Activated CD4-positive, alpha-beta T cell treated with anti-CD3 and anti-CD28 coated beads for 24 hours (primary cell): Measurements from ENCODE around the gene TCERG1L.
"Not testable (repeated sequence)": the region's sequence is repeated elsewhere in the genome, so short reads cannot be mapped to it uniquely, and the experiment has no call there.

Experiments used
- DNase-seq, 2 donors: peaks; one replicate each; pipeline ENCODE4 v3.0.0-alpha.2; 2020; ENCODE audit warnings: low read depth in 2 of 2

Gene TCERG1L

GRCh38 chr10:131187274-131187673, 124.2 kb downstream of the TCERG1L start:
- DNase-seq = no peak

- DNase-seq = no peak
These were observed 124.8 kb downstream of the TCERG1L start for GRCh38 chr10:131186547-131187253.

- DNase-seq = no peak
These were observed 127.0 kb downstream of the TCERG1L start for GRCh38 chr10:131184503-131184902.

GRCh38 chr10:131183546-131184045, 127.9 kb downstream of the TCERG1L start:
- no peak for DNase-seq

- no peak for DNase-seq
These were observed 130.1 kb downstream of the TCERG1L start for GRCh38 chr10:131181456-131181855.

GRCh38 chr10:131180740-131181415, 130.6 kb downstream of the TCERG1L start:
- DNase-seq = no peak

GRCh38 chr10:131180086-131180485, 131.4 kb downstream of the TCERG1L start:
- no peak for DNase-seq

GRCh38 chr10:131179361-131179760, 132.2 kb downstream of the TCERG1L start:
- DNase-seq = no peak

GRCh38 chr10:131178521-131179331, 132.8 kb downstream of the TCERG1L start:
- no peak for DNase-seq

- DNase-seq = no peak
These were observed 133.8 kb downstream of the TCERG1L start for GRCh38 chr10:131177431-131178327.

- no peak for DNase-seq
These were observed 134.6 kb downstream of the TCERG1L start for GRCh38 chr10:131176907-131177306.

- not testable (repeated sequence) for DNase-seq
These were observed 135.2 kb downstream of the TCERG1L start for GRCh38 chr10:131176324-131176723.

GRCh38 chr10:131175891-131176290, 135.6 kb downstream of the TCERG1L start:
- DNase-seq = no peak

GRCh38 chr10:131174651-131175540, 136.6 kb downstream of the TCERG1L start:
- DNase-seq = no peak

GRCh38 chr10:131174211-131174565, 137.3 kb downstream of the TCERG1L start:
- DNase-seq = no peak

- DNase-seq = no peak
These were observed 137.9 kb downstream of the TCERG1L start for GRCh38 chr10:131173484-131174210.

GRCh38 chr10:131172433-131172832, 139.1 kb downstream of the TCERG1L start:
- DNase-seq = no peak

GRCh38 chr10:131169146-131169545, 142.4 kb downstream of the TCERG1L start:
- DNase-seq = no peak

GRCh38 chr10:131168238-131168875, 143.2 kb downstream of the TCERG1L start:
- DNase-seq = no peak
